A549 (cell line): Measurements from ENCODE around the gene DRC3. TPM values are rescaled to one million over a fixed set of nuclear protein-coding genes. Genes with fewer than 3 reads are reported as not detected.

Source experiments
- ATAC-seq, 2 experiments: fragments of 200-7000 bp in 1 of 2; fragments of >200 bp in 1 of 2; cut with Nextera tagmentation in 1 of 2; cut with Tn5 transposase in 1 of 2; 3 replicates each; pipeline versions ENCODE4 v1.8.0 to v1.9.1; 2018 to 2020; ENCODE audit warnings: mild to moderate bottlenecking in 1 of 2, moderate library complexity in 1 of 2
- CTCF ChIA-PET: fragments of 300-600 bp; sonication (Branson Sonifier 250); formaldehyde crosslinking; extraction: SDS; loops from one replicate; lab custom pipeline; 2021; ENCODE audit warnings: antibody characterized with exemption, inconsistent platforms; lab: Yijun Ruan, JAX
- POLR2A ChIA-PET: fragments of 350-600 bp; formaldehyde crosslinking; extraction: SDS; loops from one replicate; lab custom pipeline; 2021; ENCODE audit warnings: antibody characterized with exemption, inconsistent platforms; lab: Yijun Ruan, JAX
- DNase-seq, 2 experiments: peaks; one replicate each; pipeline versions ENCODE4 v3.0.0 to v3.0.0-alpha.2; 2011 to 2016; ENCODE audit warnings: low read depth in 1 of 2, low spot score in 1 of 2
- FAIRE-seq: peaks from 2 replicates; lab custom pipeline; 2011; peaks lifted over from hg19 to GRCh38; lab: Jason Lieb, UNC
- H3K27ac ChIP-seq, 2 experiments: fragments of >200 bp; sonication (Bioruptor Twin); formaldehyde crosslinking; 3 replicates each; pipeline ENCODE4 v1.5.1; 2016 to 2017
- H3K4me1 ChIP-seq: fragments of >200 bp; sonication (Bioruptor Twin); formaldehyde crosslinking; 3 replicates; pipeline ENCODE4 v1.6.1; 2016
- H3K4me2 ChIP-seq: fragments of >200 bp; sonication (Bioruptor Twin); formaldehyde crosslinking; 3 replicates; pipeline ENCODE4 v1.6.1; 2016
- H3K4me3 ChIP-seq: fragments of >200 bp; sonication (Bioruptor Twin); formaldehyde crosslinking; 3 replicates; pipeline ENCODE4 v1.5.1; 2016
- H3K9me3 ChIP-seq: fragments of >200 bp; sonication (Bioruptor Twin); formaldehyde crosslinking; 3 replicates; pipeline ENCODE4 v1.6.1; 2016
- BCL3 ChIP-seq: fragments of >200 bp; sonication (Bioruptor Twin); formaldehyde crosslinking; IDR thresholded peaks from 3 replicates; pipeline ENCODE4 v1.6.1; 2016
- CBX2 ChIP-seq: fragments of 200-600 bp; sonication (generic); IDR thresholded peaks from 2 replicates; pipeline ENCODE4 v1.6.1; 2016; ENCODE audit warnings: low read depth, mild to moderate bottlenecking, borderline replicate concordance
- CEBPB ChIP-seq, 2 experiments: fragments of >200 bp in 1 of 2; sonication (Bioruptor Twin) in 1 of 2; formaldehyde crosslinking in 1 of 2; IDR thresholded peaks; 2 replicates each; pipeline ENCODE4 v1.6.1; 2012 to 2016
- CHD2 ChIP-seq: fragments of 150-350 bp; IDR thresholded peaks from 2 replicates; pipeline ENCODE4 v1.6.1; 2014; ENCODE audit warnings: low read length; ENCODE audit not compliant: partially characterized antibody
- E2F6 ChIP-seq: IDR thresholded peaks from 2 replicates; pipeline ENCODE4 v1.6.1; 2012; ENCODE audit warnings: low read depth, borderline replicate concordance
- EHF ChIP-seq: fragments of 250-450 bp; sonication (Bioruptor Pico); IDR thresholded peaks from 2 replicates; pipeline ENCODE4 v1.5.0; 2020; ENCODE audit warnings: mild to moderate bottlenecking
- EHMT2 ChIP-seq: fragments of 200-600 bp; sonication (generic); IDR thresholded peaks from 2 replicates; pipeline ENCODE4 v1.6.1; 2016; ENCODE audit warnings: antibody characterized with exemption, low read depth, mild to moderate bottlenecking, moderate library complexity
- EP300 ChIP-seq, 2 experiments: fragments of >200 bp; sonication (Bioruptor Twin); formaldehyde crosslinking; IDR thresholded peaks; 2 replicates in 1 of 2; 3 replicates in 1 of 2; pipeline ENCODE4 v1.6.1; 2016 to 2017
- GATA3 ChIP-seq: IDR thresholded peaks from 2 replicates; pipeline ENCODE4 v1.6.1; 2012; ENCODE audit warnings: borderline replicate concordance
- HDAC2 ChIP-seq: fragments of 200-600 bp; sonication (generic); IDR thresholded peaks from 2 replicates; pipeline ENCODE4 v1.6.1; 2016
- HEYL ChIP-seq: fragments of 250-450 bp; sonication (Bioruptor Pico); IDR thresholded peaks from 2 replicates; pipeline ENCODE4 v1.8.0; 2021; ENCODE audit warnings: mild to moderate bottlenecking, moderate library complexity
- JUN ChIP-seq, 2 experiments: fragments of >200 bp; sonication (Bioruptor Twin); formaldehyde crosslinking; IDR thresholded peaks; 2 replicates in 1 of 2; 3 replicates in 1 of 2; pipeline ENCODE4 v1.6.1; 2016 to 2017
- JUNB ChIP-seq: fragments of >200 bp; sonication (Bioruptor Twin); formaldehyde crosslinking; IDR thresholded peaks from 2 replicates; pipeline ENCODE4 v1.6.1; 2016
- KDM5A ChIP-seq: fragments of 200-600 bp; sonication (generic); IDR thresholded peaks from 2 replicates; pipeline ENCODE4 v1.6.1; 2016; ENCODE audit warnings: antibody characterized with exemption, mild to moderate bottlenecking
- MAFK ChIP-seq: fragments of 450-650 bp; IDR thresholded peaks from 2 replicates; pipeline ENCODE4 v1.6.1; 2014; ENCODE audit not compliant: partially characterized antibody
- MAX ChIP-seq: IDR thresholded peaks from 2 replicates; pipeline ENCODE4 v1.6.1; 2012
- MYC ChIP-seq: IDR thresholded peaks from 2 replicates; pipeline ENCODE4 v1.6.1; 2012; ENCODE audit warnings: mild to moderate bottlenecking, inconsistent platforms, low read length, improper control_type of control experiment, borderline replicate concordance
- NFE2L2 ChIP-seq: fragments of 150-350 bp; conservative IDR thresholded peaks from 2 replicates; pipeline ENCODE4 v1.6.1; 2014; ENCODE audit warnings: low read length
- NPAS2 ChIP-seq: fragments of 250-450 bp; sonication (Bioruptor Pico); IDR thresholded peaks from 2 replicates; pipeline ENCODE4 v1.8.0; 2022; ENCODE audit warnings: mild to moderate bottlenecking, moderate library complexity, borderline replicate concordance
- PBX3 ChIP-seq: IDR thresholded peaks from 2 replicates; pipeline ENCODE4 v1.6.1; 2012
- POLR2A ChIP-seq: IDR thresholded peaks from 2 replicates; pipeline ENCODE4 v1.6.1; 2012; ENCODE audit warnings: mild to moderate bottlenecking, low read length
- RAD21 ChIP-seq, 2 experiments: fragments of >200 bp in 1 of 2; sonication (Bioruptor Twin) in 1 of 2; formaldehyde crosslinking in 1 of 2; IDR thresholded peaks in 1 of 2; conservative IDR thresholded peaks in 1 of 2; 2 replicates in 1 of 2; 3 replicates in 1 of 2; pipeline ENCODE4 v1.6.1; 2012 to 2018; ENCODE audit warnings: inconsistent platforms in 1 of 2
- RCOR1 ChIP-seq: fragments of 150-350 bp; IDR thresholded peaks from 2 replicates; pipeline ENCODE4 v1.6.1; 2014; ENCODE audit warnings: antibody characterized with exemption, low read length, low read depth
- RFX5 ChIP-seq: fragments of 450-650 bp; IDR thresholded peaks from 2 replicates; pipeline ENCODE4 v1.7.1; 2014; ENCODE audit warnings: antibody characterized with exemption, mild to moderate bottlenecking, moderate library complexity
- USF2 ChIP-seq: fragments of 450-650 bp; IDR thresholded peaks from 2 replicates; pipeline ENCODE4 v1.6.1; 2014; ENCODE audit warnings: antibody characterized with exemption
- ZC3H11A ChIP-seq: fragments of 450-650 bp; IDR thresholded peaks from 2 replicates; pipeline ENCODE4 v1.6.1; 2014; ENCODE audit warnings: antibody characterized with exemption, mild to moderate bottlenecking
- WGBS: methylation state at CpG from one replicate; pipeline ENCODE4 v1.1.6; 2017; ENCODE audit errors: missing lambda C conversion rate; 5-methylcytosine and 5-hydroxymethylcytosine counted together
- polyA plus RNA-seq, 4 experiments: library from polyadenylated mRNA; depleted of rRNA in 3 of 4; stranded (reverse); fragments of >200 nt; fragmentation: RNase III in 1 of 4; extraction: RNeasy Plus Mini Kit Qiagen cat#74134 plus additional on column Dnase treatment in 1 of 4; gene quantifications; 2 replicates in 3 of 4; 3 replicates in 1 of 4; pipeline ENCODE4 v1.2.3, GENCODE V29; 2011 to 2017

Gene DRC3
- polyA plus RNA-seq, 2 of the 4 experiments (the other 2 are of a cell fraction): 2.9 to 3.1 TPM

GRCh38 chr17:17930674-17931073, 42.0 kb upstream of the DRC3 start:
- Histone ChIP-seq H3K4me2 (no peak overlapping the region), H3K4me1 (peaks cover 19% of the 10 kb centered on the region), H3K4me3 (no peak overlapping the region), H3K9me3 (no peaks in the 10 kb centered on the region), H3K27ac (no peak overlapping the region)
- FAIRE-seq (no peak), ATAC-seq (no peak), DNase-seq (no peak)
- ChIA-PET POLR2A (no interaction called here), CTCF (interaction anchor here (0.9 to 6.7 kb wide), 4 partner anchors 7 to 104 kb away, joined by 3 to 36 read pairs (median 8); no protein-coding TSS in a partner anchor)
- TF ChIP-seq CEBPB (IDR thresholded peaks at IDR 0.05) (no peak), RFX5 (no peak), HDAC2 (no peak), E2F6 (no peak), NPAS2 (CRISPR knock-in tag) (no peak), CBX2 (no peak), PBX3 (no peak), KDM5A (no peak), RAD21 (conservative IDR thresholded peaks at IDR 0.05 in 1 of 2, IDR thresholded peaks at IDR 0.05 in 1 of 2) (no peak), CHD2 (no peak), EHMT2 (no peak)

- FAIRE-seq (no peak), ATAC-seq (no peak), DNase-seq (no peak)
- Histone ChIP-seq H3K9me3 (no peaks in the 10 kb centered on the region), H3K4me3 (no peak overlapping the region), H3K4me2 (no peak overlapping the region)
- ChIA-PET POLR2A (interaction anchor here (1.8 kb wide), 1 partner anchor 27 kb away, joined by 4 read pairs; no protein-coding TSS in a partner anchor), CTCF (interaction anchor here (0.6 to 6.7 kb wide), 9 partner anchors 8 to 103 kb away, joined by 3 to 36 read pairs (median 4); no protein-coding TSS in a partner anchor)
- TF ChIP-seq POLR2A (no peak), MAFK (no peak), RCOR1 (no peak), JUNB (no peak), RAD21 (conservative IDR thresholded peaks at IDR 0.05 in 1 of 2, IDR thresholded peaks at IDR 0.05 in 1 of 2) (no peak)
- TF ChIP-seq, all 56 proteins: peak for 0
- 89% methylated on average over 2 of the region's 2 CpGs for WGBS
- Histone ChIP-seq H3K4me1 (peaks cover 24% of the 10 kb centered on the region), H3K27ac (no peak overlapping the region)
Observed at GRCh38 chr17:17931159-17931558, 41.5 kb upstream of the DRC3 start.

GRCh38 chr17:17933775-17934174, 38.9 kb upstream of the DRC3 start:
- no peak for ATAC-seq
- ChIA-PET CTCF (interaction anchor here (0.7 to 3.4 kb wide), 7 partner anchors 11 to 101 kb away, joined by 3 to 17 read pairs (median 5); no protein-coding TSS in a partner anchor), POLR2A (no interaction called here)
- DNase-seq: no peak
- Histone ChIP-seq H3K4me3 (no peak overlapping the region), H3K4me2 (no peak overlapping the region), H3K9me3 (no peaks in the 10 kb centered on the region), H3K27ac (peak overlapping the region in 1 of 2 experiments; percentile 5; a peak in 1 of 6 replicates), H3K4me1 (peaks cover 27% of the 10 kb centered on the region)
- TF ChIP-seq EP300 (IDR thresholded peaks at IDR 0.05) (no peak), USF2 (no peak), ZC3H11A (no peak), JUN (IDR thresholded peaks at IDR 0.05) (no peak), BCL3 (no peak), EHF (CRISPR knock-in tag) (no peak), HEYL (CRISPR knock-in tag) (no peak), RAD21 (conservative IDR thresholded peaks at IDR 0.05 in 1 of 2, IDR thresholded peaks at IDR 0.05 in 1 of 2) (no peak), MYC (no peak), CEBPB (IDR thresholded peaks at IDR 0.05) (no peak), MAX (no peak), NFE2L2 (no peak), GATA3 (no peak)
- no peak for FAIRE-seq
